Endothelial cell of umbilical vein (primary cell): ENCODE results near the gene CNTNAP4. TPM values are rescaled to one million over a fixed set of nuclear protein-coding genes. Genes with fewer than 3 reads are reported as not detected.

Experiments used
- BruUV-seq: library from RNA; stranded (reverse); fragments of 400-500 nt; replicated peaks from 2 replicates; lab custom pipeline; 2021; lab: Mats Ljungman, UMichigan
- CTCF ChIA-PET: fragments of 300-600, 350-600 bp; sonication (Branson Sonifier 250); formaldehyde crosslinking; loops from one replicate; lab custom pipeline; 2021; ENCODE audit warnings: antibody characterized with exemption, inconsistent platforms; lab: Charles Lee
- POLR2A ChIA-PET: fragments of 300-600, 350-600 bp; sonication (Branson Sonifier 250); formaldehyde crosslinking; loops from one replicate; lab custom pipeline; 2021; ENCODE audit warnings: antibody characterized with exemption, inconsistent platforms; lab: Charles Lee
- DNase-seq: peaks from one replicate; pipeline ENCODE4 v3.0.0-alpha.2; 2011; ENCODE audit warnings: low read depth, low spot score
- FAIRE-seq: peaks from 2 replicates; lab custom pipeline; 2011; peaks lifted over from hg19 to GRCh38; lab: Jason Lieb, UNC
- H2AFZ ChIP-seq: 2 replicates; pipeline ENCODE4 v1.6.0; 2012; ENCODE audit warnings: low read depth, low read length, control low read depth, inconsistent platforms
- H3K27ac ChIP-seq: 2 replicates; pipeline ENCODE4 v1.5.1; 2011; ENCODE audit warnings: low read depth, mild to moderate bottlenecking, control low read depth, low read length, moderate library complexity; ENCODE audit not compliant: insufficient read depth
- H3K27me3 ChIP-seq, 2 experiments: 2 replicates each; pipeline versions ENCODE4 v1.6.0 to v1.6.1; 2011; ENCODE audit warnings: low read length in 2 of 2, mixed read lengths in 1 of 2; ENCODE audit not compliant: control insufficient read depth in 2 of 2, insufficient read depth in 2 of 2
- H3K36me3 ChIP-seq, 2 experiments: 2 replicates in 1 of 2; 3 replicates in 1 of 2; pipeline ENCODE4 v1.5.1; 2011; ENCODE audit warnings: low read length in 2 of 2, mild to moderate bottlenecking in 1 of 2, moderate library complexity in 1 of 2; ENCODE audit not compliant: control insufficient read depth in 2 of 2, insufficient read depth in 2 of 2; ENCODE audit errors: extremely low read depth in 1 of 2
- H3K4me1 ChIP-seq: 3 replicates; pipeline ENCODE4 v1.5.1; 2011; ENCODE audit warnings: mild to moderate bottlenecking, low read length; ENCODE audit not compliant: control insufficient read depth, insufficient read depth; ENCODE audit errors: extremely low read depth
- H3K4me2 ChIP-seq: 2 replicates; pipeline ENCODE4 v1.6.1; 2011; ENCODE audit warnings: low read length, control low read depth, mixed read lengths; ENCODE audit not compliant: insufficient read depth
- H3K4me3 ChIP-seq, 3 experiments: fragments of 200-600 bp in 1 of 3; sonication (generic), shearing (Covaris generic) in 1 of 3; replicated peaks in 1 of 3; 2 replicates each; pipeline ENCODE4 v1.5.1; 2011 to 2016; ENCODE audit warnings: control low read depth in 3 of 3, low read length in 3 of 3, mild to moderate bottlenecking in 2 of 3, inconsistent platforms in 1 of 3, low read depth in 1 of 3, moderate library complexity in 1 of 3; ENCODE audit not compliant: insufficient read depth in 1 of 3
- H3K79me2 ChIP-seq: 2 replicates; pipeline ENCODE4 v1.6.0; 2012; ENCODE audit warnings: low read length, inconsistent platforms; ENCODE audit not compliant: control insufficient read depth, insufficient read depth
- H3K9ac ChIP-seq: replicated peaks from 2 replicates; pipeline ENCODE3; 2011; ENCODE audit warnings: low read length, control low read depth; ENCODE audit not compliant: insufficient read depth; ENCODE audit errors: extremely low read depth
- H3K9me1 ChIP-seq: replicated peaks from 3 replicates; pipeline ENCODE4 v1.6.0; 2011; ENCODE audit warnings: mild to moderate bottlenecking, low read length; ENCODE audit not compliant: control insufficient read depth, insufficient read depth; ENCODE audit errors: extremely low read depth
- H3K9me3 ChIP-seq: replicated peaks from 2 replicates; pipeline ENCODE4 v1.5.1; 2012; ENCODE audit warnings: low read length, inconsistent platforms; ENCODE audit not compliant: control insufficient read depth, insufficient read depth
- H4K20me1 ChIP-seq: replicated peaks from 2 replicates; pipeline ENCODE3; 2011; ENCODE audit warnings: mild to moderate bottlenecking, low read length; ENCODE audit not compliant: control insufficient read depth, insufficient read depth; ENCODE audit errors: extremely low read depth
- CTCF ChIP-seq, 2 donors: IDR thresholded peaks; 1 replicate in 1 of 2; 2 replicates in 1 of 2; pipeline ENCODE4 v1.5.1; 2011; ENCODE audit warnings: low read length in 2 of 2, mild to moderate bottlenecking in 2 of 2, moderate library complexity in 2 of 2, control low read depth in 1 of 2, inconsistent platforms in 1 of 2, low read depth in 1 of 2; ENCODE audit not compliant: insufficient read depth in 1 of 2; ENCODE audit errors: extremely low read depth in 1 of 2
- EZH2 ChIP-seq: IDR thresholded peaks from 2 replicates; pipeline ENCODE4 v1.6.1; 2012; ENCODE audit warnings: borderline replicate concordance, low read depth, mild to moderate bottlenecking, moderate library complexity, low read length, inconsistent platforms; ENCODE audit not compliant: severe bottlenecking
- FOS ChIP-seq: IDR thresholded peaks from 2 replicates; pipeline ENCODE4 v1.6.1; 2011; ENCODE audit warnings: mild to moderate bottlenecking, low read length, moderate library complexity, borderline replicate concordance; ENCODE audit not compliant: insufficient read depth
- GATA2 ChIP-seq: IDR thresholded peaks from 2 replicates; pipeline ENCODE4 v1.7.0; 2011; ENCODE audit warnings: low read depth, mild to moderate bottlenecking, moderate library complexity, mixed read lengths, low read length; ENCODE audit not compliant: insufficient read length, insufficient read depth
- JUN ChIP-seq: IDR thresholded peaks from 2 replicates; pipeline ENCODE4 v1.6.1; 2011; ENCODE audit warnings: borderline replicate concordance, low read depth; ENCODE audit not compliant: insufficient read length, insufficient read depth
- MYC ChIP-seq: IDR thresholded peaks from one replicate; pipeline ENCODE4 v1.6.1; 2011; ENCODE audit warnings: mild to moderate bottlenecking, low read depth, low read length
- POLR2A ChIP-seq: IDR thresholded peaks from 2 replicates; pipeline ENCODE4 v1.6.1; 2012; ENCODE audit warnings: low read depth, mild to moderate bottlenecking, control low read depth, low read length
- POLR2AphosphoS5 ChIP-seq: IDR thresholded peaks from 2 replicates; pipeline ENCODE4 v1.6.1; 2012; ENCODE audit warnings: low read depth, mild to moderate bottlenecking, control low read depth, low read length, moderate library complexity; ENCODE audit not compliant: insufficient read depth
- dilution Hi-C: fragments of 300-500 bp; cut with MboI; formaldehyde crosslinking; loops from one replicate; pipeline ENCODE4 v1.15.0; 2019; ENCODE audit warnings: low sequenced_read_pairs; ENCODE audit not compliant: extremely low pct_ligation_motif_present
- intact Hi-C: fragments of 100-400 bp; cut with micrococcal nuclease; formaldehyde crosslinking; loops from one replicate; pipeline ENCODE4 v1.10.0; 2022
- polyA plus RNA-seq, 4 experiments: library from polyadenylated mRNA; depleted of rRNA in 3 of 4; stranded (reverse) in 3 of 4; unstranded in 1 of 4; fragments of >200 nt; gene quantifications; 2 replicates each; pipeline versions ENCODE4 v1.2.1 to v1.2.3, GENCODE V29; 2011 to 2012; ENCODE audit warnings: missing spikeins in 1 of 4
- small RNA-seq: library from RNA; depleted of rRNA; stranded (forward); fragments of <200 nt; gene quantifications from one replicate; pipeline ENCODE3, GENCODE V24; 2012; ENCODE audit warnings: low replicate concordance, low read depth; ENCODE audit not compliant: insufficient read depth, insufficient read length
- total RNA-seq: library from RNA; stranded (reverse); gene quantifications from 2 replicates; pipeline ENCODE4 v1.2.3, GENCODE V29; 2021
- TF ChIP-seq, protein P1 (sequence below): IDR thresholded peaks from 2 replicates; pipeline ENCODE4 v1.6.1; 2011; ENCODE audit not compliant: insufficient read depth, insufficient read length

CNTNAP4 gene
- total and polyA plus RNA-seq, 2 donors (not counting 3 experiments of a cell fraction or from before 2014, with no cell fraction given) = not detected

GRCh38 chr16:76607317-76607716 lies 330.1 kb downstream of the CNTNAP4 start:
- Histone ChIP-seq H3K27ac (no peak overlapping the region), H3K36me3 (no peaks in the 10 kb centered on the region), H3K4me2 (no peak overlapping the region), H3K27me3 (no peaks in the 10 kb centered on the region), H3K4me1 (no peaks in the 10 kb centered on the region), H2AFZ (no peak overlapping the region), H3K4me3 (no peak overlapping the region), H4K20me1 (no peaks in the 10 kb centered on the region), H3K9me1 (no peaks in the 10 kb centered on the region), H3K79me2 (no peaks in the 10 kb centered on the region), H3K9me3 (no peaks in the 10 kb centered on the region), H3K9ac (no peak overlapping the region)
- dilution Hi-C loops (no loop called here), intact Hi-C loops (no loop called here)
- ChIA-PET CTCF (no interaction called here), POLR2A (no interaction called here)
- DNase-seq (no peak), FAIRE-seq (no peak)
- no TSS peak for BruUV-seq
- no peak for TF ChIP-seq MYC
- TF ChIP-seq FOS = no peak
- no peak for TF ChIP-seq JUN
- no peak for TF ChIP-seq CTCF (IDR thresholded peaks at IDR 0.05; ENCODE audit: extremely low read depth in 1 of 2, insufficient read depth in 1 of 2, low read depth in 1 of 2, low read length in 2 of 2)
- TF ChIP-seq POLR2AphosphoS5 = no peak
- no peak for TF ChIP-seq EZH2
- TF ChIP-seq POLR2A = no peak
- TF ChIP-seq GATA2 = no peak
- TF ChIP-seq, protein P1, sequence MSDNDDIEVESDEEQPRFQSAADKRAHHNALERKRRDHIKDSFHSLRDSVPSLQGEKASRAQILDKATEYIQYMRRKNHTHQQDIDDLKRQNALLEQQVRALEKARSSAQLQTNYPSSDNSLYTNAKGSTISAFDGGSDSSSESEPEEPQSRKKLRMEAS = no peak

Small RNA genes lying within 50 kb of the gene (small RNA-seq; reads per million reads assigned to genes)
- gene RF00133 (not detected), gene RN7SKP233 (not detected)
